22Rv1 (cell line): ENCODE data around the gene TAF8.

Experiments used
- ZFX ChIP-seq: fragments of 450-650 bp; IDR thresholded peaks from 2 replicates; pipeline ENCODE4 v1.6.1; 2017; ENCODE audit warnings: antibody characterized with exemption, borderline replicate concordance
- TF ChIP-seq, protein P1 (sequence below): fragments of 450-650 bp; IDR thresholded peaks from 2 replicates; pipeline ENCODE4 v1.5.1; 2017; ENCODE audit warnings: mild to moderate bottlenecking

DNA sequence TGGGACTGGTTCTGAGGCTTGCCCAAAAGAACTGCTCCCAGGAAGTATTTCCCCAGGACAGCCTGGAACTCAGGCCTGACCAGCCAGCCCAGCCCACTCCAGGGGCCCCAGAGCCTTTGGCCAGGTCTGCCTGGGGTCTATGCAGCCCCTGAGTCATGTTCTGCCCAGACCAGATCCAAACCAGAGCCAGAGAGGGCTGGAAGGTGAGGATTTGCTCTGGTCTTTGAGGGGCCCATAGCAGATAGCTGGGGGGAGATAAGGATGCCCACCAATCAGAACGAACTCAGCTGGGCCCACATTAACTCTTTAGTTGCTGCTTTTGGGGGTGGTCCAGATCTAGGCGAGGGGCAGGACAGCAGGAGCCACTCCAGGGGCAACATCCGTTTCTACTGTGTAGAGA lies 75.3 kb downstream of the TAF8 start:
- TF ChIP-seq, protein P1, sequence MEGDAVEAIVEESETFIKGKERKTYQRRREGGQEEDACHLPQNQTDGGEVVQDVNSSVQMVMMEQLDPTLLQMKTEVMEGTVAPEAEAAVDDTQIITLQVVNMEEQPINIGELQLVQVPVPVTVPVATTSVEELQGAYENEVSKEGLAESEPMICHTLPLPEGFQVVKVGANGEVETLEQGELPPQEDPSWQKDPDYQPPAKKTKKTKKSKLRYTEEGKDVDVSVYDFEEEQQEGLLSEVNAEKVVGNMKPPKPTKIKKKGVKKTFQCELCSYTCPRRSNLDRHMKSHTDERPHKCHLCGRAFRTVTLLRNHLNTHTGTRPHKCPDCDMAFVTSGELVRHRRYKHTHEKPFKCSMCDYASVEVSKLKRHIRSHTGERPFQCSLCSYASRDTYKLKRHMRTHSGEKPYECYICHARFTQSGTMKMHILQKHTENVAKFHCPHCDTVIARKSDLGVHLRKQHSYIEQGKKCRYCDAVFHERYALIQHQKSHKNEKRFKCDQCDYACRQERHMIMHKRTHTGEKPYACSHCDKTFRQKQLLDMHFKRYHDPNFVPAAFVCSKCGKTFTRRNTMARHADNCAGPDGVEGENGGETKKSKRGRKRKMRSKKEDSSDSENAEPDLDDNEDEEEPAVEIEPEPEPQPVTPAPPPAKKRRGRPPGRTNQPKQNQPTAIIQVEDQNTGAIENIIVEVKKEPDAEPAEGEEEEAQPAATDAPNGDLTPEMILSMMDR: no peak
- TF ChIP-seq ZFX: no peak
